GF-D8 (cell line): ENCODE results near the gene MRPL18.
"Not testable (repeated sequence)": the region's sequence is repeated elsewhere in the genome, so short reads cannot be mapped to it uniquely, and the experiment has no call there.

Source experiments
- DNase-seq: peaks from one replicate; lab custom pipeline; 2025; lab: John Stamatoyannopoulos, UW

MRPL18 gene

GRCh38 chr6:159817951-159818739 is 27.9 kb downstream of the MRPL18 start:
- DNase-seq, result no peak

GRCh38 chr6:159819098-159819497 is 28.8 kb downstream of the MRPL18 start:
- no peak for DNase-seq

- peak; percentile 43 for DNase-seq
Measured at GRCh38 chr6:159819932-159820640, 29.8 kb downstream of the MRPL18 start.

GRCh38 chr6:159821122-159821521 is 30.9 kb downstream of the MRPL18 start:
- DNase-seq, result no peak

GRCh38 chr6:159821726-159822125 is 31.5 kb downstream of the MRPL18 start:
- no peak for DNase-seq

- no peak for DNase-seq
Measured at GRCh38 chr6:159823953-159824352, 33.7 kb downstream of the MRPL18 start.

- not testable (repeated sequence) for DNase-seq
Measured at GRCh38 chr6:159824690-159825089, 34.4 kb downstream of the MRPL18 start.

- no peak for DNase-seq
Measured at GRCh38 chr6:159826004-159826403, 35.7 kb downstream of the MRPL18 start.

- no peak for DNase-seq
Measured at GRCh38 chr6:159826968-159827647, 36.8 kb downstream of the MRPL18 start.

GRCh38 chr6:159828074-159828473 is 37.8 kb downstream of the MRPL18 start:
- no peak for DNase-seq

- no peak for DNase-seq
Measured at GRCh38 chr6:159829526-159829925, 39.3 kb downstream of the MRPL18 start.

GRCh38 chr6:159830501-159831372 is 40.5 kb downstream of the MRPL18 start:
- DNase-seq, result no peak

- DNase-seq, result no peak
Measured at GRCh38 chr6:159831373-159831679, 41.1 kb downstream of the MRPL18 start.

GRCh38 chr6:159832946-159833345 is 42.7 kb downstream of the MRPL18 start:
- no peak for DNase-seq

- no peak for DNase-seq
Measured at GRCh38 chr6:159833556-159833955, 43.3 kb downstream of the MRPL18 start.

- no peak for DNase-seq
Measured at GRCh38 chr6:159833997-159834603, 43.8 kb downstream of the MRPL18 start.

GRCh38 chr6:159836718-159837490 is 46.6 kb downstream of the MRPL18 start:
- no peak for DNase-seq

- DNase-seq, result no peak
Measured at GRCh38 chr6:159837511-159837910, 47.2 kb downstream of the MRPL18 start.

- no peak for DNase-seq
Measured at GRCh38 chr6:159838020-159838744, 47.9 kb downstream of the MRPL18 start.

GRCh38 chr6:159842035-159842434 is 51.8 kb downstream of the MRPL18 start:
- no peak for DNase-seq
